ENCODE data around the gene GARNL3. TPM values are rescaled to one million over a fixed set of nuclear protein-coding genes. Genes with fewer than 3 reads are reported as not detected.

Gene GARNL3
- total RNA-seq, 4 donors from 2014 or later: 9.3 to 20.9 (median 14.7) TPM

- TF ChIP-seq CTCF (IDR thresholded peaks at IDR 0.05; ENCODE audit: low read depth): no peak
These were observed 115.9 kb downstream of the GARNL3 start for GRCh38 chr9:127380479-127380878.

GRCh38 chr9:127382541-127382940, 118.0 kb downstream of the GARNL3 start:
- TF ChIP-seq CTCF (IDR thresholded peaks at IDR 0.05; ENCODE audit: low read depth): no peak

GRCh38 chr9:127384016-127384730, 119.6 kb downstream of the GARNL3 start:
- TF ChIP-seq CTCF (IDR thresholded peaks at IDR 0.05; ENCODE audit: low read depth): no peak

GRCh38 chr9:127384901-127385300, 120.3 kb downstream of the GARNL3 start:
- TF ChIP-seq CTCF (IDR thresholded peaks at IDR 0.05; ENCODE audit: low read depth): no peak

- no peak for TF ChIP-seq CTCF (IDR thresholded peaks at IDR 0.05; ENCODE audit: low read depth)
These were observed 121.7 kb downstream of the GARNL3 start for GRCh38 chr9:127386249-127386648.

- no peak for TF ChIP-seq CTCF (IDR thresholded peaks at IDR 0.05; ENCODE audit: low read depth)
These were observed 122.4 kb downstream of the GARNL3 start for GRCh38 chr9:127386981-127387380.

DNA sequence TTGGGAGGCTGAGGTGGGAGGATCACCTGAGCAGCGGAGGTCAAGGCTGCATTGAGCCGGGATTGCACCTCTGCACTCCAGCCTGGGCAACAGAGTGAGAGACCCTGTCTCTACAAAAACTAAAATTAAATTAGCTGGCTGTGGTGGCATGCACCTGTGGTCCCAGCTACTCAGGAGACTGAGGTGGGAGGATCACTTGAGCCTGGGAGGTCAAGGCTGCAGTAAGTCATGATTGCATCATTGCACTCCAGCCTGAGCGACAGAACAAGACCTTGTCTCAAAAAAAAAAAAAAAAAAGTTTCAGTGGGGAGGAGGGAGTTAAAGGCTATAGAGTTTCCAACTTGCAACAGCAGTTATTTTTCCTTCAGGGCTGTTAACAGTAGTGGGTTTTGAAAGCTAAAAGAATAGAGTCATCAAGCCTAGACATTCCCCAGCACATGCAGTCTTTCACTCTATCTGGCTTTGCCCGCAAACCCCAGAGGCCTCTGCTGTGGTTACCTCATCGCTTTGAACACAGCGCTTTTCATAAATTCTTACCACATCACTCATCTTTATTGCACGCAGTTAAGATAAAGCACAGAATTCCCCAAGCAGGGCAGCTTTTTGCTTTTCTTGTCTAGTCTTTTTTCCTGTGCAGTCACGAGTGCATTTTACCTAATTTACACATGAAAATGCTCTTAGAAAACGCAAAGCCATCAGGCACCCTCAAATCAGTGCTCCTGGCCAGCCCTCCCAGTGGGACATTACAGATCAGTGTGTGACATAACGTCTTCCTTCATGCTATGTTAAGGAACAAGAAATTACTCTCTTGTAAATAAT, 123.7 kb downstream of the GARNL3 start:
- no peak for TF ChIP-seq CTCF (IDR thresholded peaks at IDR 0.05; ENCODE audit: low read depth)
